Midbrain (tissue), 1 donor: Measurements from ENCODE around the gene UPK3BL2.
"Not testable (repeated sequence)": the region's sequence is repeated elsewhere in the genome, so short reads cannot be mapped to it uniquely, and the experiment has no call there.

Source experiments
- DNase-seq: peaks from one replicate; lab custom pipeline; 2025; lab: John Stamatoyannopoulos, UW

The UPK3BL2 gene, protein sequence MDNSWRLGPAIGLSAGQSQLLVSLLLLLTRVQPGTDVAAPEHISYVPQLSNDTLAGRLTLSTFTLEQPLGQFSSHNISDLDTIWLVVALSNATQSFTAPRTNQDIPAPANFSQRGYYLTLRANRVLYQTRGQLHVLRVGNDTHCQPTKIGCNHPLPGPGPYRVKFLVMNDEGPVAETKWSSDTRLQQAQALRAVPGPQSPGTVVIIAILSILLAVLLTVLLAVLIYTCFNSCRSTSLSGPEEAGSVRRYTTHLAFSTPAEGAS

DNA sequence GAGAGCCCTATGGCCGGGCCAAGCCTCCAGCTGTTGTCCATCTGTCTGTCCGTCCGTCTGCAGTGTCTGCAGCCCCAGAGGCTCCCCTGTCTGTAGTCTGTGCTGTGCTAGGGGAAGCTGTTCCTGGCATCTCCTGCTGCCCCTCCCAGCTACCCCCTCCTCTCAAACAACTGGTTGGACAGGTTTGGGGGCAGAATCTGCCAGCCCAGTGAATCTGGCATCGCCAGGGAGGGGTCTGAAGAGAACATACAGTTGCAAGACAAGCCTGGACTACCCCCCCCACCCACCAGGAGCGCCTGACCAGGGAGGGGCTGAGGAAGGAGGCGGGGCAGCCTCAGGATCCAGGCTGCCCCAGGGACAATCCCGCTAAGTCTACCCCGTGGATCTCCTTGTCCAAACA lies at the start of gene UPK3BL2:
UPK3BL2 (minus strand) TSS at position 101 of the 400 bp plus-strand sequence; CDS start at position 41, 60 bp downstream.
- not testable (repeated sequence) for DNase-seq

DNA sequence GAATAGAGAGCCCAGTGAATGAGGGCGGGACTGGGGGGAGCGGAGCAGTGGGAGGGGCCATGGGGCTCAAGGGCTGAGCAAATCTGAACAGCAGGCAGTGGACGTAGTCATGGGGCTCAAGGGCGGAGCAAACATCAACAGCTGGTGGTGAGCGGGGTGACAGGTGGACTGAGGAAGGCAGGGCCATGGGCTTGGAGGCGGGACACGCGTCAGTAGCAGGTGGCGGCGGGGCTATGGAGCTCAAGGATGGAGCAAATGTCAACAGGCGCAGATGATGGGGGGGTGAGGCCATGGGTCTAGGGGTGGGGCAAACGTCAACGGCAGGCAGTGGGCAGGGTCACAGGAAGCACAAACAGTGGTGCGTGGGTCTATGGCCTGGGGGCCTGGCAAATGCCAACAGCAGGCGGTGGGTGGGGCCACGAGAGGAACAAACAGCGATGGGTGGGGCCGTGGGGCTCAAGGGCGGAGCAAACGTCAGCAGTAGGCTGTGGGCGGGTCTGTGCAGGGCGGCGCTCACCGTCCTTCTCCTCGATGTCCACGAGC lies 49.1 kb upstream of the UPK3BL2 start:
- DNase-seq: not testable (repeated sequence)

DNA sequence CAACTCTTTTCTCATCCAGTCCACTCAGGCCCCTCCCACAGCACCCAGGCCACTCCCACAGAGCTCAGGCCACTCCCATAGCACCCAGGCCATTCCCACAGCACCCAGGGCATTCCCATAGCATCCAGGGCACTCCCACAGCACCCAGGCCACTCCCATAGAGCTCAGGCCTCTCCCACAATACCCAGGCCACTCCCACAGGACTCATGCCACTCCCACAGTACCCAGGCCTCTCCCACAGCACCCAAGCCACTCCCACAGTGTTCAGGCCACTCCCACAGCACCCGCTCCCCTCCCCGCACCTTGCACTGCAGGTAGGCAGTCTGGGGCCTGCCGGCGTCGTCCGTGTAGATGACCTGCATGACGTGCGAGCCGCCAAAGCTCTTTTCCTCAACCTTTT lies 46.4 kb upstream of the UPK3BL2 start:
- not testable (repeated sequence) for DNase-seq

DNA sequence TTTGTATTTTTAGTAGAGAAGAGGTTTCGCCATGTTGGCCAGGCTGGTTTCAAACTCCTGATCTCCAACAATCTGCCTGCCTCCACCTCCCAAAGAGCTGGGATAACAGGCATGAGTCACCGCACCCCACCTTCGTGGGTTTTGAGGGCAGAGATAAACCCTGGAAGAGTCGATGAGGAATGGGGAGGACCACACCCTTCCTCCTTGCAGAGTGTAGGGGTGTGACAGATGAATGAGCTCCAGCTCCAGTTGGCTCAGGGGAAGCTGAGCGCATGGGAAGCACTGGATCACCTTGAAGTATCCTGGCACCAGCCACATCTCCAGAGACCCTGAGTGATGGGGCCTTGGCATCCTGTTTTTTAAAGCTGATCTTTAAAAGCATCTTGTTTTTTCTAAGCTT lies 40.0 kb upstream of the UPK3BL2 start:
- not testable (repeated sequence) for DNase-seq

DNA sequence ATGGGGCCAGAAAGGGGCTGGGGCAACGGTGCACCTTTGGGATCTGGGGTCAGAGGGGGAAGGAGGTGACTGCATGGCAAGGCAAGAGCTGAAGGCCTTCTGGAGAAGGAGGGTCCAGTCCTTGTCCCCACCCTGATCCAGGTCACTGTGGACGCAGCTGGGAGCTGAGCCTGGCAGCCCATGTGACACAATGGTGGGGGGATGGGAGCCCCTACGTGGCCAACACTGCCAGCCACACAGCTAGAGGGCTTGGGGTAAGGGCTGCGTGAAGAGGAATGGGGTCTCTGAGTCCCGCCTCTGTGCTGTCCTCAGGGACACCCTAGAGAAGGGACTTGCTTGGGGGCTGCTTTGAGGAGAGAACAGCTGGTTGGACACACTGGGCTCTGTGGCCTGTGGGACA lies 38.2 kb upstream of the UPK3BL2 start:
- DNase-seq: not testable (repeated sequence)

DNA sequence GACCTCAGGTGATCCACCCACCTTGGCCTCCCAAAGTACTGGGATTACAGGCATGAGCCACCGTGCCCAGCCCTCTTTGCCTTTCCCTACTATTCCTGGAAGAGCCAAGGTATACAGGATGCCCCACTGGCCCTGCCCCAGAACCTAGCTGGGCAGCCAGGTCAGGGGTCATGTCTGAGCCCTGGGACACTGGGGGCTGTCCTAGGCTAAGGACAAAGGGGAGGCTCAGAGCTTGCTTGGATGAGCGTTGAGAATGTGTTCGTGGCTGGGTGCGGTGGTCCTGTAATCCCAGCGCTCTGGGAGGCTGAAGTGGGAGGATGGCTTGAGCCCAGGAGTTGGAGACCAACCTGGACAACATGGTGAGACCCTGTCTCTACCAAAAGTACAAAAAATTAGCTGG lies 35.0 kb upstream of the UPK3BL2 start:
- not testable (repeated sequence) for DNase-seq

DNA sequence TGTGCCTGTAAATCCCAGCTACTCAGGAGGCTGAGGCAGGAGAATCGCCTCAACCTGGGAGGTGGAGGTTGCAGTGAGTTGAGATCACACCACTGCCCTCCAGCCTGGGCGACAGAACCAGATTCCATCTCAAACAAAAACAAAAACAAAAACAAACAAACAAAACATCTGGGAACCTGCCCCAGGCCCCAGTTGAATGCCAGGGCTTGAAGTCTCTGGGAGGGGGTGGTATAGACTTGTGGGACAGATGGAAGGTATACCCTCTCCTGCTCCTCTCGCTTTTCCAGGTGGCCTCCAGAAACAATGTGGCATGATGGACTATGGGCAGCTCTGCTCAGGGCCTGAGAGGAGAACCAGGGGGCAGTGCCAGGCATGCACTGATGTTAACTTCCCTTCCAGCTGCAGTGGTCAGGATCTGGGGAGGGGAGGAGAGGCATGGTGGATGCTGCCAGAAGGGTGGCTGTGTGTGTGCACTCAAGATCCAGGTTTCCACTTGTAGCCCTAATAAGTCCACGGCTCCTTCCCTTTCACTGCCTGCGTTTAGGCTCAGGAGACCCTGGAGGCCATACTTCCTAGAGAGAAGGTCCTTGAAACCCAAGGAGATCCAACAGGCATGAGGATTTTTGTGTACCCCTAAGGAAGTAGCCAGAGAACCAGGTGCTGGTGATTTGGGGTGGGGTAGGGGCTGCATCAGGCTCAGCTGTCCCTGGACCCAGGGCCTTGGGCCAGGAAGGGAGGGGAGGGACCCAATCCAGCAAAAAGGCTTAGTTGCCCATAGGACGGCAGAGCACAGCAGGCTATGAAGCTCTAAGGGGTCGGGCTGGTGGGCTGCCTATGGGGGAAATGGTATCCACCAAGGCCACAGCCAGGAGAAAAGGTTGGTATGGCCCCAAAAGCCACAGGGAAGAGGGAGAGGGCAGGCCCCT lies 34.1 kb upstream of the UPK3BL2 start:
- not testable (repeated sequence) for DNase-seq

DNA sequence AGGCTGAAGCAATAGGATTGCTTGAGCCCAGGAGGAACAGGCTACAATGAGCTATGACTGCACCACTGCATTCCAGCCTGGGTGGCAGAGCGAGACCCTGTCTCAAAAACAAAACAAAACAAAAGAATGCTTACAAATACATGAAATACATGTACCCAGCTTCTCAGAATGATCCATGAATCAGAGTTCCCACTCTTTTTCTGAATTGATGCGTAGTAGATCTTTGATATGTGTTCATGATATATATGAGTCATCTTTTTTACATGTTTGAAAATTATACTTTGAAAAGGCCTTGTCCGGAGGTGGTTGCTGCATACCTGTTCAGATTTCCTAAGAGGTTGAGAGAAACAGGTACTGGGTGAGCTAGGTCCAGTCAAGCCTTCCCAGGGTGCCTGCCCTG lies 32.9 kb upstream of the UPK3BL2 start:
- not testable (repeated sequence) for DNase-seq

DNA sequence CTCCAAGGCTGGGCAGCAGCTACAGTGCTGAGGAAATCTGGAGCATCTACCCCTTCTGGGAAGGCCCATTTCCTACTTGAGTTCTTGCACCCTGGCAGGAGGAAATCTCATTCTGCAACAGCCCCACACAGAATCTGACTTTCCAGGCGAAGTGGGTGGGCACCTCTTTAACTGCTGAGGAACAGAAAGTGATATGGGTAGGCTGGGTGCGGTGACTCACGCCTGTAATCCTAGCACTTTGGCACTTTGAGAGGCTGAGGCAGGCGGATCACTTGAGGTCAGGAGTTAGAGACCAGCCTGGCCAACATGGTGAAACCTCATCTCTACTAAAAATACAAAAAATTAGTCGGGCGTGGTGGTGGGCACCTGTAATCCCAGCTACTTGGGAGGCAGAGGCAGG lies 31.1 kb upstream of the UPK3BL2 start:
- DNase-seq: not testable (repeated sequence)

DNA sequence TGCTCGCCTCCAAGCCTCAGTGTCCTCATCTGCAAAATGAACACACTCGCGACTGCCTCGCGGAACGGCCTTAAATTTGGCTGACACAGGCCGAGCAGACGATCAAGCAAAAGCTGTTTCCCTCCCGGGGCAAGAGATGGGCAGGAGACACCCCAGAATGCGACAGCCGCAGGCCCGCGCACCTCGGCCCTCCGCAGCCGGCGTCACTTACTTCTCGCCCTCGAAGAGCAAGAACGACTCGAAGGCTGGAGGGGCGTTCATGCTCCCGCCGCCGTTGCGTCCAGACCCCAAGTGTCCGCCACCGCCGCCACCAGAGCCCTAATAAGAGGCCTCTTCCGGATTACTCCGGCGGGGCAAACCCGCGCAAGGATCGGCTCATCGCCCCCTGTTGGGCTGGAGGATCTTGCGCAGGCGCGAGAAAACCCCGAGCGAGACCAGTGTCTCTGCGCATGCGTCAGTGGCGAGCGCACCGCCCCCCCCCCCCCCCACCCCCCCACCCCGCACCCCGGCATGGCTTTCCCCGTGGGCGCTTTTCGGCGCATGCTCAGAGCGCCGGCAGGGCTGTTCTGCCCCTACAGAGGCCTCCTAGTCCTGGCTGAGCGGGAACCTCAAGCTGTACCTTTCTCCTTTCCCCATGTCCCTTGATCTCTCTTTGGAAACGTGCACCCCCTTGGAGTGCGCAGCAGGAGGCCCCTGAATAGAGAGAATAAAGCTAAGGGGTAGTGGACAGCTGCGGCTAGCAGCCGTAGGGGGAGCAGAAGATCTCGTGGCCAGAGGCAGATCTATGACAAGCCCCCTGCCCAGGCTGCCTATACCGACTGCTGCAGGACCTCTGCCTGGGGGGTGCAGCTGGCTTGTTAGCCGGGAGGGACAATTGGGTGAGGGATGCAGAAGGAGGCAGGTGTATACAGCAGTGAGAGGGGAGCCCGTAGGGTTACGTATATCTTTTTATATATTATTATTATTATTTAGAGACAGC lies 29.1 kb upstream of the UPK3BL2 start, which contains the start of gene POLR2J3:
POLR2J3 (minus strand) TSS at position 323 of the 979 bp plus-strand sequence; CDS start at position 261, 62 bp downstream.
- not testable (repeated sequence) for DNase-seq

DNA sequence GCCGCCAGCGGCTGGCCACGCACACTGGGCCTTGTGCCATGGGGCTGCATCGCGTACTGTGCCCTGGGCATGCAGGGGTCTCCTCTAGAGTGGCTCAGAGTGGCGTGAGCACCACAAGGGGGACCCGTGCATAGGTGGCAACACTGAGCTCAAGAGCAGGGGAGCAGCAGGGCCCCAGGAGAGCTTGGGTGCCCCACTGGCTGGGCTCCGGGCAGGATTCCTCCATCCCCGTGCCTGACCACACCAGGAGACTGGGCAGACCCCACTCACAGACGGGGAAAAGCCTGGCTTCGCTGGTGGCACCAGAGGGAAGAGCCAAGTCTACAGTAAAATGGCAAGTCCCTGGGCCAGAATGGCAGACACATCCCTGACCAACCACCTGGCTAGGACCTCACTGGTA lies 25.1 kb upstream of the UPK3BL2 start:
- not testable (repeated sequence) for DNase-seq

DNA sequence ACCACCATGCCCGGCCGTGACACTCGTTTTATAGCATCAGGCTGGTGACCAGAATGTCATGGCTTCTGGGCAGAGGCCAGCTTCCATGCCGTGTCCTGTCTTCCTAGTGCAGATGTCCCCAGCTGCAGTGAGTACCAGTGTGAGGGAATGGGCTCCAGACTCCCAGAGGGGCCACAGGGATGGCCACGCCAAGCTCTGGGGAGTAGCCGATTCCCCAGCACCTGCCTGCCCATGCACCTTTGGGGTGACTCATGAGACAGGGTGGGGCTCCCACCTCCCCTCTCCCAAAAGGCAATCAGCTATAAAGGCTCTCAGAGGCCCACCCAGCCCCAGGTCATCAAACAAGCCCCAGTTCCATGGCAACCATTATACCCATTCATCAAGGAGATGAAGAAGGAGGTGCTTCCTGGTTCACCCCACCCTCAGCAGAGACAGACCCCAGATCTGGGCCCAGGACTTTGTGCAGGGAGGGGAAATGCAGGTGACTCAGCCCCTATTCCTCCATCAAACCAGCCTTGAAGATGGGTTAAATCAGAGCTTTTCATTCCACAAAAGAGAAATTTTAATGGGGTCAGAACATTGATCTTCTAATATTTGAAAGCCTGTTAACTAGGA lies 7.4 kb upstream of the UPK3BL2 start, which contains the start of gene SPDYE2:
SPDYE2 (plus strand) TSS at position 419 of the 615 bp plus-strand sequence. CDS start 2,030 bp downstream, outside the sequence.
- not testable (repeated sequence) for DNase-seq

DNA sequence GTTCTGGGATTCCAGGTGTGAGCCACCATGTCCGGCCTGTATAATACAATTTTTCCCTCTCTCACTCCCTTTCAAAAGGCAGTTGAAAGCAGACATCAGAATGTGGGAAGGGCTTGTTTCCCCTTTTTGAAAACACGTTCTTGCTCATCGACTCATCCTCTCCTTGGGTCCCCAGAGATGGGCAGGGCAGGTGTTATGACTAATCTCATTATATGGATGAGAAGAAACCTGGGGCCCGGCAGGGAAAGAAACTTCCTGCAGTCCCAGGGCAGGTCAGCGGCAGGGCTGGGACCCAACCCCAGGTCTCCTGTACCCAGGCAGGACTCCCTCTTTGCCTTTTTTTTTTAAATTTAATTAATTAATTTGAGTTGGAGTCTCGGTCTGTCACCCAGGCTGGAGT lies 2.9 kb upstream of the UPK3BL2 start:
- not testable (repeated sequence) for DNase-seq

DNA sequence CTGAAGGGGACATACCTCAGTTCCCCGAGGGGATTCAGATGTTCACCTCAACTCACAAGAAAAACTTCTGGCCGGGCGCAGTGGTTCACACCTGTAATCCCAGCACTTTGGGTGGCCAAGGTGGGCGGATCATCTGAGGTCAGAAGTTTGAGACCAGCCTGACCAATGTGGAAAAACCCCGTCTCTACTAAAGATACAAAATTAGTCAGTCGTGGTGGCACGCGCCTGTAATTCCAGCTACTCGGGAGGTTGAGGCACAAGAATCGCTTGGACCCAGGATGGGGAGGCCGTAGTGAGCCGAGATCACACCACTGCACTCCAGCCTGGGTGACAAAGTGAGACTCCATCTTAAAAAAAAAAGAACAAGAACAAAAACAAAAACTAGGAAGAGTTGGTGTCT lies 1.8 kb upstream of the UPK3BL2 start:
- not testable (repeated sequence) for DNase-seq

DNA sequence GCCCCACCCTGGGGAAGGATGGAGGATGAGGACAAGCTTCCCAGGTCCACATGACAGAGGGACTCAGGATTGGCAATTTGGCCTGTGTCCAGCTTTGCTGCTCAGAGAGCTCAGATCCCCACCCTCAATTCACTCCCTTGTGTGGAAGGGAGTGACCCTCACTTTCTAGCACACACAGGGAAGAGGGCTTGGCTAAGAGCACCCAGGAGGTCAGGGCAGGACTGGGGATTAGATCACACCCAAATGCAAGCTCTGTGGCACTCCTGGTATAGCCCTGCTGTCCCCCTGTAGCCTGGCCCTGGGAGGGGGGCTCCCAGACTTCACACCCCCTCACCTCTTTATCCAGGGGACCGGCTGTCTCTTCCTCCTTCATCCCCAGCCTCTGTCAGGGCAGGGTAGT lies 876 bp upstream of the UPK3BL2 start:
- not testable (repeated sequence) for DNase-seq

DNA sequence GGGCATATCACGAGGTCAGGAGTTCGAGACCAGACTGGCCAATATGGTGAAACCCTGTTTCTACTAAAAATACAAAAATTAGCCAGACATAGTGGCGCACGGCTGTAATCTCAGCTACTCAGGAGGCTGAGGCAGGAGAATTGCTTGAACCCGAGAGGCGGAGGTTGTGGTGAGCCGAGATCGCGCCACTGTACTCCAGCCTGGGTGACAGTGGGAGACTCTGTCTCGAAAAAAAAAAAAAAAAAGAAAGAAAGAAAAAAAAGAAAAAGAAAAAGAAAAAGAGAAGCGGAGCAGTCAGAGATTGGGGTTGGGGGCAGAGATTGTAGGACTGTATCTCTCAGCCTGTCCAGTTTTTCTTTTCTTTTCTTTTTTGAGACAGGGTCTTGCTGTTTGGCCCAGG lies 725 bp downstream of the UPK3BL2 start:
- DNase-seq: not testable (repeated sequence)

DNA sequence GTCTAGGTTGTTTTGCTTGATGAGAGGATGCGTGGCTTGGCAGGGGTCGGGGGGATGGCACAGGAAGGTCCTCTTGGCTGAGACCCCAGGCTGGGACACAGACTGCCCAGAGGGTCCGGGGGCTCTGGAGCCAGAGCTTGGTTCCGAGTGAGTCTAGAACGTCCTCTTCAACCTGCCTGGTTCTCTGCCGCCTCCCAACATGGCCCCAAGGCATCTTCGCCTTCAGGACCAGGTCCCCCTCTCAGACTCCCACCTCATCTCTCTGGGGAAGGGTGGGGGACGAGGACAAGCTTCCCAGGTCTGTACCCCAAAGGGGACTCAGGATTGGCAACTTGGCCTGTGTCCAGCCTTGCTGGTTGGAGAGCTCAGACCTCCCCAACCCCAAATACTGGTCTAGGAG lies 1.4 kb downstream of the UPK3BL2 start:
- not testable (repeated sequence) for DNase-seq

DNA sequence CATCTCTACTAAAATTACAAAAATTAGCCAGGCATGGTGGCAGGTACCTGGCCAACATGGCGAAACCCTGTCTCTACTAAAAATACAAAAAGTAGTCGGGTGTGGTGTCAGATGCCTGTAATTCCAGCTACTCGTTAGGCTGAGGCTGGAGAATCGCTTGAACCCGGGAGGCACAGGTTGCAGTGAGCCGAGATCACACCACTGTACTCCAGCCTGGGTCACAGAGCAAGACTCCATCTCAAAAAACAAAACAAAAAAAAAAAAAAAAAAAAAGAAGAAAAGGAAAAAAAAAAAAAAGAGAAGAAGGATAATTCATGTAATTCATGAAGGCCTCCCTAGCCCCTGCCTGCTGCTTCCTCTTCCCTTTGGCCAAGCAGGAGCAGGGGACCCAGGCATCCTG lies 2.9 kb downstream of the UPK3BL2 start:
- not testable (repeated sequence) for DNase-seq

DNA sequence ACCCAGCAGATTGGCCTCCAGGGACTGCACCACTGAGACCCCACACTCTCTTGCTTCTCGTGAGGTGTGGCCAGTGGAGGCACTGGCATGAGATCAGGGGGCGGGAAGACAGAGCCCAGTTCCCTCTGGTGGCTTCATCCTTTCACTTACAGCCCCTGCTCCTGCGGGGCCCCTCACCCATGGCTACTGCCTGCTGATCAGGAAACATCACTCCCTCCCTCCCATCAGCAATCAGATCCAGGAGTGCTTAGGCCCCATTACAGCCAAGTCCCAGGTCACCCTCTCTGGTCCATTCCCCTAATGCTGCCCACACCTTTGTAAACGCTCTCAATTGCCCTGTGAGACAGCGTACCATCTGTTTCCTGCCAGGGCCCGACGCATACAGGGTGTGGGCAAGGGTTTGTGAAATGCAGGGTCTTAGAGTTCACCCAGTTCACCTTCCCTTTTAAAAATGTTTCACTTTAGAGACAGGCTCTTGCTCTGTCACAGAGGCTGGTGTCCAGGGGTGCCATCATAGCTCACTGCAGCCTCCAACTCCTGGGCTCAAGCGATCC lies 8.4 kb downstream of the UPK3BL2 start:
- not testable (repeated sequence) for DNase-seq

DNA sequence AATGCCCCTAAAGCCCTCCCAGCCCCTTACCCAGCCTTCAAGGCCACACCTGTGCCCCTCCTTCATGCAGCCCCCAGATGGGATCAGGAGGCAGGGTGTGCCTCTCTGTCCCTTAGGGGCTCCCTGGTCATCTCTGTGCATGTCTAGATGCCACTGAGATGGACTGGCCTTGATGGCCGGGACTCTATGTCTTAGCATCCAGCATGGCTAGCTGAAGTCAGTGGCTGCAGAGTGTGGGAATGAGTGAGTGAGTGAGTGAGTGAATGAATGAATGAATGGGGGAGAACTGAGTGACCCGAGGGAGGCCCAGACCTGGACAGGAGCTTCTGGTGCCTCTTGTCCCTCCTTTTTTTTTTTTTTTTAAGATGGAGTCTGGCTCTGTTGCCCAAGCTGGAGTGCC lies 11.4 kb downstream of the UPK3BL2 start:
- not testable (repeated sequence) for DNase-seq
